Measurements from ENCODE around the gene HS3ST5. TPM values are rescaled to one million over a fixed set of nuclear protein-coding genes. Genes with fewer than 3 reads are reported as not detected.

HS3ST5 gene
- total RNA-seq, 2 experiments from 2014 or later, result not detected

DNA sequence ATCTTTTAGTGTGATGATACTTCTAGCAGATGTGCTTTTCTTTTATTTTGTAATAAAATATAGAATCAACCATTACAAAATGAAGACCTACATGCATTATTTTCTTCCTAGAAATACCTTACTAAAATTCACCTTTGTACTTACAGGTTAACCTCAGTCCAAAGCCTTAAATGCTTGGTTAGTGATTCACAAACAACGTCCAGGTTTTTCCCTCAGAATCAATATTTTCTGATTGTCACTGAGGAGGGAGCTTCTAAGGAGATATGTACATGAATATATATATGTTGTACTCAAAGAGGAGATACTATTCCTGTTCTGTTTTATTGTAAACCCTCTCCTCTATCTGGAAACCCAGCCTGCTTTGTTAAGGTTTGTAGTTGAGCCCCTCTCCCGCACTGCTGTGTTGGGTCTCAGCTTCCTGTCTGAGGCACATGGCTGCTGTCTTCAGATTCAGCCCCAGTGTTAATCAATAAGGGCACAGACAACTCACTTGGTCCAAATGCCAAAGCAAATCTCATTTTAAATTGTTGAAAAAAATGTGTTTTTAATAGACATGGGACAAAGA is 33.9 kb upstream of the HS3ST5 start:
- no peaks in the 10 kb centered on the region for H3K36me3 Mint-ChIP-seq (ENCODE audit: low read depth)
- H3K27ac Mint-ChIP-seq, result no peak overlapping the region
- no peak overlapping the region for H3K4me3 Mint-ChIP-seq
- ChIA-PET POLR2A (no interaction called here), CTCF (no interaction called here)
- no peaks in the 10 kb centered on the region for H3K9me3 Mint-ChIP-seq
- DNase-seq, result no peak
- TF ChIP-seq, protein P1, sequence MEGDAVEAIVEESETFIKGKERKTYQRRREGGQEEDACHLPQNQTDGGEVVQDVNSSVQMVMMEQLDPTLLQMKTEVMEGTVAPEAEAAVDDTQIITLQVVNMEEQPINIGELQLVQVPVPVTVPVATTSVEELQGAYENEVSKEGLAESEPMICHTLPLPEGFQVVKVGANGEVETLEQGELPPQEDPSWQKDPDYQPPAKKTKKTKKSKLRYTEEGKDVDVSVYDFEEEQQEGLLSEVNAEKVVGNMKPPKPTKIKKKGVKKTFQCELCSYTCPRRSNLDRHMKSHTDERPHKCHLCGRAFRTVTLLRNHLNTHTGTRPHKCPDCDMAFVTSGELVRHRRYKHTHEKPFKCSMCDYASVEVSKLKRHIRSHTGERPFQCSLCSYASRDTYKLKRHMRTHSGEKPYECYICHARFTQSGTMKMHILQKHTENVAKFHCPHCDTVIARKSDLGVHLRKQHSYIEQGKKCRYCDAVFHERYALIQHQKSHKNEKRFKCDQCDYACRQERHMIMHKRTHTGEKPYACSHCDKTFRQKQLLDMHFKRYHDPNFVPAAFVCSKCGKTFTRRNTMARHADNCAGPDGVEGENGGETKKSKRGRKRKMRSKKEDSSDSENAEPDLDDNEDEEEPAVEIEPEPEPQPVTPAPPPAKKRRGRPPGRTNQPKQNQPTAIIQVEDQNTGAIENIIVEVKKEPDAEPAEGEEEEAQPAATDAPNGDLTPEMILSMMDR (IDR thresholded peaks at IDR 0.05), result no peak
- ATAC-seq, result no peak
- no peaks in the 10 kb centered on the region for H3K4me1 Mint-ChIP-seq (ENCODE audit: low read depth)
- H3K27me3 Mint-ChIP-seq, result no peaks in the 10 kb centered on the region
- intact Hi-C loops (cut with micrococcal nuclease), result no loop called here

DNA sequence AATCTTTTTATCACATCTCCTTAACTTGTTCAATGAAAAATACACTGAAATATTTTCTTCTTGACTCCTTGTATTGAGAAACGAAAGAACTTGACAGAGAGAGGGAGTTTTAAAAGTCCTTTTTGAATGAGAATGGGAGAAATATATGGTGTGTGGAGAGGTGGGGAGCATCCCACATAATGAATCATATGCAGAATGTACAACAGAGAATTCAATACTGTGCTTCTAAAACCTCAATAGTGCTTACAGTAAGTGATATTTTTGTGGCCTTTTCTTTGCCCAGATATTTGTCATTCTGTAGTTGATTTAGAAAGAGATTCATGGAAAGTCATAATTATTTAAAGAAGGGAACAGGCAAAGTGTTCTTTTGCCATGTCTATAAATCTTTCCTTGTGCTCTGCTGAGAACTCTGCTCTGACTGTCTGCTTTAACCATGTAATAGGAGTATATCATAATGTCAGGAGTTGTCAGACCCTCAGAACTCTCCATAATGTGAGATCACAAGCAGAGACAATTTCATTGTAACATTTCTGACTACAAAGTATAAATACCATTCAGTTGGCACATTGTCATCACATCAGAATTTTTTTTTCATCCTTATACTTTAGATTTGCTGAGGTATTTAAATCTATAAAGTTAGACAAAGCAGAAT is 32.8 kb upstream of the HS3ST5 start:
- TF ChIP-seq, protein P1 (IDR thresholded peaks at IDR 0.05), result no peak
- intact Hi-C loops (cut with micrococcal nuclease), result no loop called here
- Mint-ChIP-seq H3K4me1 (ENCODE audit: low read depth) (no peaks in the 10 kb centered on the region), H3K36me3 (ENCODE audit: low read depth) (no peaks in the 10 kb centered on the region), H3K4me3 (no peak overlapping the region), H3K27ac (no peak overlapping the region), H3K27me3 (no peaks in the 10 kb centered on the region), H3K9me3 (no peaks in the 10 kb centered on the region)
- ChIA-PET CTCF (no interaction called here), POLR2A (no interaction called here)
- no peak for ATAC-seq
- no peak for DNase-seq

- Mint-ChIP-seq H3K4me3 (no peak overlapping the region), H3K9me3 (no peaks in the 10 kb centered on the region), H3K27me3 (peaks cover 1% of the 10 kb centered on the region), H3K27ac (no peak overlapping the region), H3K36me3 (ENCODE audit: low read depth) (no peaks in the 10 kb centered on the region), H3K4me1 (ENCODE audit: low read depth) (no peaks in the 10 kb centered on the region)
- CTCF ChIA-PET, result no interaction called here
- DNase-seq (no peak), ATAC-seq (no peak)
- POLR2A ChIA-PET, result no interaction called here
- intact Hi-C loops (cut with micrococcal nuclease), result no loop called here
- TF ChIP-seq, protein P1 (IDR thresholded peaks at IDR 0.05), result no peak
These were observed 24.6 kb upstream of the HS3ST5 start for GRCh38 chr6:114367315-114367961.

DNA sequence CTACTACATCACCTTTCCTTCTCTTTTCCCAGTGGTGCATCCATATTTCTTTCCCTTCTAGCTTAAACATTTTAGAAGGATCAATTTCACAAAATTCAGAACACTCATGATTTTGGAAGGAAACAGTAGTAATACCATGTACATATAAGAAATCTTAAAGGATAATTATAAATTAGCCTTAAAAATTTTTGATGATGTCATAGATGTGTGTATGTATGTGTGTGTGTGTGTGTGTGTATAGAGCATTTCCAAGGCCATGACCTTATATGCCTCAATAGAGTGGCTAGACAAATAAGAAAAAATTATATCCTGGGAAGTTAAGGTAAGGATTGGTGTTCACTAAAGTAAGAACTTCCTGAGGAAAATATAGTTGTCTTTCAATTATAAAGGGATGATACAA is 24.1 kb upstream of the HS3ST5 start:
- TF ChIP-seq, protein P1 (IDR thresholded peaks at IDR 0.05), result no peak
- CTCF ChIA-PET, result no interaction called here
- H3K36me3 Mint-ChIP-seq (ENCODE audit: low read depth), result no peaks in the 10 kb centered on the region
- ATAC-seq (no peak), DNase-seq (no peak)
- no peaks in the 10 kb centered on the region for H3K4me1 Mint-ChIP-seq (ENCODE audit: low read depth)
- POLR2A ChIA-PET, result no interaction called here
- intact Hi-C loops (cut with micrococcal nuclease), result no loop called here
- no peaks in the 10 kb centered on the region for H3K9me3 Mint-ChIP-seq
- peaks cover 1% of the 10 kb centered on the region for H3K27me3 Mint-ChIP-seq
- H3K4me3 Mint-ChIP-seq, result no peak overlapping the region
- H3K27ac Mint-ChIP-seq, result no peak overlapping the region

- Mint-ChIP-seq H3K4me3 (no peak overlapping the region), H3K27ac (no peak overlapping the region), H3K27me3 (peaks cover 1% of the 10 kb centered on the region), H3K36me3 (ENCODE audit: low read depth) (no peaks in the 10 kb centered on the region), H3K4me1 (ENCODE audit: low read depth) (no peaks in the 10 kb centered on the region), H3K9me3 (no peaks in the 10 kb centered on the region)
- ChIA-PET POLR2A (no interaction called here), CTCF (no interaction called here)
- ATAC-seq, result no peak
- intact Hi-C loops (cut with micrococcal nuclease), result no loop called here
- no peak for DNase-seq
- TF ChIP-seq, protein P1 (IDR thresholded peaks at IDR 0.05), result no peak
These were observed 21.5 kb upstream of the HS3ST5 start for GRCh38 chr6:114364301-114364700.

Measured in activated CD8-positive, alpha-beta T cell treated with anti-CD3 and anti-CD28 coated beads for 36 hours (primary cell).